Activated naive CD8-positive, alpha-beta T cell treated with anti-CD3 and anti-CD28 coated beads for 36 hours (primary cell): ENCODE data around the gene SOX4. TPM values are rescaled to one million over a fixed set of nuclear protein-coding genes. Genes with fewer than 3 reads are reported as not detected.

Experiments used
- DNase-seq: peaks from one replicate; pipeline ENCODE4 v3.0.0; 2021
- H3K27ac Mint-ChIP-seq: one replicate; pipeline ENCODE4 v1.8.0; 2022; ENCODE audit warnings: mild to moderate bottlenecking, moderate library complexity, mixed read lengths
- H3K27me3 Mint-ChIP-seq: one replicate; pipeline ENCODE4 v1.8.0; 2022; ENCODE audit warnings: mild to moderate bottlenecking, mixed read lengths
- H3K36me3 Mint-ChIP-seq: one replicate; pipeline ENCODE4 v1.8.0; 2021; ENCODE audit warnings: mild to moderate bottlenecking, mixed read lengths
- H3K4me1 Mint-ChIP-seq: one replicate; pipeline ENCODE4 v1.8.0; 2021; ENCODE audit warnings: mixed read lengths
- H3K4me3 Mint-ChIP-seq: one replicate; pipeline ENCODE4 v1.8.0; 2022; ENCODE audit warnings: mild to moderate bottlenecking, moderate library complexity, mixed read lengths
- H3K9me3 Mint-ChIP-seq: one replicate; pipeline ENCODE4 v1.8.0; 2022; ENCODE audit warnings: mixed read lengths
- total RNA-seq, 2 experiments: library from RNA; stranded (reverse); gene quantifications; one replicate each; pipeline ENCODE4 v1.2.3, GENCODE V29; 2021

The SOX4 gene
- total RNA-seq, 2 experiments from 2014 or later = 0.54 to 0.70 TPM

DNA sequence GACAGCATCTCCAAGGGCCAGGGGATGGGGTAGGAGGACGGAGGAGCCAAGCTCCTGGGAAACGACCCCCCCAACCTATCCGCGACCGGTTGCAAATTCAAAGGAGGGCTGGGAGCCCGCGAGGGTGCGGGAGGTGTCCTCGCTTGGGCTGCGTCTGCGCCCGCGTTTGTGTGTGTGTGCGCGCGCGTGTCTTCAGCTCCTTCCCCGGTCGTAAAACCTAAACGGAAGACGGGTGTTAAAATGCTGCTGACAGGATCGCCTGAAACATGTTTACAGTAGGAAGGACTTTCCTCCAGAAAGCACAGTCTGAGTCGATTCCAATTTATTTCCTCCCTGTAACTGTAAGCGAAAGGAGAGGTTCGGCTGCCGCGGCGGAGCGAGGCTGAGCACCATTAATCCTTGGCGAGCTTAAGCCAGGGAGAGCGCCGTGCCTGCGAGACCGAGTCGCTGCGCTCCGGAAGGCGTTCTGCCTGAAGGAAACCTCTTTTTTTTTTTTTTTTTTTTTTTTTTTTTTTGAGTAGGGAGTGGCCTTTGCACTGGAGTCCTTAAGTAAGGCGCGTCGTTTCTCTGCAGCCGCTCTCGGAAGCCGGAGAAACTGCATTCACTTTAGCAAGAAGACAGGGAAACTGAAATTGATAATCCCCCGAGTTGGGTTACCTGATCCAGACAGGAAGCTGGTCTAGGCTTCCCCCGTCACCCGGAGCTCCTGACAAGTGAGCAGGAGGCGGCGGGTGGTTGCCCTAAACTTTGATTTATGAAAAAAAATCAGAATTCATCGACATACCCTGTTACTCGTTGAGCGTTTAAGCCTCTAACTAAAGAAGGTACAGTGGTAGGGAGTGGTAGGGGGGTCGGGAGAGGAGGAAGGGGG, 4.8 kb upstream of the SOX4 start:
- Mint-ChIP-seq H3K4me3 (peak overlapping the region; percentile 83), H3K9me3 (no peaks in the 10 kb centered on the region), H3K4me1 (peaks cover 7% of the 10 kb centered on the region), H3K27me3 (peaks cover 42% of the 10 kb centered on the region), H3K27ac (peak overlapping the region; percentile 25), H3K36me3 (no peaks in the 10 kb centered on the region)
- DNase-seq = peak; percentile 41

DNA sequence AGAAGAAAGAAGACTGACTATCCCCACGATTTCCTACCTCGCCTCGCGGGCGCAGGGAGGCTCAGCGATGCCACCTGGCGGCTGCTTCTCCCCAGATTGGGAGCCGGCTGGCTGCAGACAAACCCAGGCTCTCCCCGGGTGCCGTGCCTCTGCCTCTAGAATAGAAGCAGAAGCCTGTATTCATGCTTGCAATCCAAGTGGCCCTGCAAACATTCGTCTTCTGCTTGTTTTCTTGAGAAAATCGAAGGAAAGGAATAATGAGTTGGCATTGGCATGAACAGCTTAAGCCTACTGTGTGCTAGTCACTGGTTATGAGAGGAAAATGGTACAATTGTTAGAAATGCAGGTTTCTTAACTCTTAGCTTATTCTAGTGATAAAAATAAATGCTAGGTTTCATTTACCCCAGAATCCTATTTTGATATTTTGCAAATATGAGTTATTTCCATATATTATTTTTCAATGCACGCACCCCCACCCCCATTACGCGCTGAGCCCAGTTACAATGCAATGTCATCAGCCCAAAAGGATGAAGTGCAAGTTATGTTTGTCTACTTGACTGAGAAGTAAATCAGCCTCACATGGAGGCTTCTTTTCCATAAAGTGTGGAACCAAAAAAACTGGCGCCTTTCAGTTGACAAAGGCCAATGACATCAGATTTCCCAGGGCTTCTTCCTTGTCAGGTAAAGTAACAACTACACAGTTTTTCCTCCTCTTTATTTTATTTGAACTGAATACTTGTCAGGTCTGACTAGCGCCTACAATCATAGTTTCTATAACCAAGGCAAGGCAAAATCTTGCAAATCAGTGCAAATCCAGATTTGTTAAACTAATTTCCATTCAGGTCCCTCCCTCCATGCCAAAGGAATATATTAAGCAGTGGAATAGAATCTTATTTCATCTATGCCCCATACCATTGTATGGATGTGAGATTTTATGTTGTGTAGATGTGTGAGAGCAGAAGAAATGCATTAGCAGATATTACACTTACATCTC, 3.9 kb upstream of the SOX4 start:
- peaks cover 44% of the 10 kb centered on the region for H3K27me3 Mint-ChIP-seq
- peak overlapping the region; percentile 83 for H3K4me3 Mint-ChIP-seq
- peak; percentile 81 for DNase-seq
- H3K9me3 Mint-ChIP-seq = no peaks in the 10 kb centered on the region
- H3K36me3 Mint-ChIP-seq = no peaks in the 10 kb centered on the region
- peaks cover 9% of the 10 kb centered on the region for H3K4me1 Mint-ChIP-seq
- no peak overlapping the region for H3K27ac Mint-ChIP-seq

DNA sequence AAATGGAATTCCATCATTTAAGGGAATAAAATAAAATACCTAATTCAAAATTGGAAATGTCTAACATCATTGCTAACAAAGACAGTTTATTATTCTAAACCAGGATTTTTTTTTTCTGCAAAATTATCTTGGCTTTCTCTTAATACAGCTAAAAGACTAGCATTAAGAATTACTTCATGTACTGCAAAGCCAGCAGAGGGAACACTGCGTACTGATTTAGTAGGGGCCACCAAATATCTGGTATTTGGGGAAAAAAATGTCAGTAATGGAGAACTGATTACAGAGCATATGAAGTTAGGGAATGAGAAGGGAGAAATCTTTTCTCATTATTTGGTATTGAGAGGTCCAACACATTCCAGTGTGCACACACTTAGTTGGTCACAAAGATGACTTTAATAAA, 3.2 kb upstream of the SOX4 start:
- Mint-ChIP-seq H3K4me1 (peaks cover 10% of the 10 kb centered on the region), H3K36me3 (no peaks in the 10 kb centered on the region), H3K27ac (no peak overlapping the region), H3K4me3 (no peak overlapping the region), H3K27me3 (peaks cover 46% of the 10 kb centered on the region), H3K9me3 (no peaks in the 10 kb centered on the region)
- no peak for DNase-seq

DNA sequence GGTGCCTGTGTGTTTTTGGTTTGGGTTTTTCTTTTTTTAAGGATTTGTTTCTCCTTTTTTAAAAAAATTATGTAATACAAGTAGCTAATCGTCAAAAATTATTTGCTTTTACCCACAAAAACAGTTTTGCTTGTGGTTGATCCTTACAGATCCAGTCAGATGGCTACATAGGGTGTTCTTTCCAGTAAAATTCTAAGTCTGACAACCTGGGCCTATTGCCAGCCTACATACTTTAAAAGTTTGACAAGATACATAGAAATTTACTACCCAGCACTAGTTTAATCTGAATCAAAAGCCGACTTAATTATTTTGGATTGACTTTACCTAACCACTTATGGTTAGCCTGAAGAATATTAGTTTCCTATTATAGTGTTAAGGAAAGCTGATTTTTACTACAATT, 2.1 kb upstream of the SOX4 start:
- H3K27me3 Mint-ChIP-seq = peaks cover 46% of the 10 kb centered on the region
- no peaks in the 10 kb centered on the region for H3K9me3 Mint-ChIP-seq
- peaks cover 18% of the 10 kb centered on the region for H3K4me1 Mint-ChIP-seq
- no peak overlapping the region for H3K4me3 Mint-ChIP-seq
- no peak overlapping the region for H3K27ac Mint-ChIP-seq
- DNase-seq = no peak
- no peaks in the 10 kb centered on the region for H3K36me3 Mint-ChIP-seq

DNA sequence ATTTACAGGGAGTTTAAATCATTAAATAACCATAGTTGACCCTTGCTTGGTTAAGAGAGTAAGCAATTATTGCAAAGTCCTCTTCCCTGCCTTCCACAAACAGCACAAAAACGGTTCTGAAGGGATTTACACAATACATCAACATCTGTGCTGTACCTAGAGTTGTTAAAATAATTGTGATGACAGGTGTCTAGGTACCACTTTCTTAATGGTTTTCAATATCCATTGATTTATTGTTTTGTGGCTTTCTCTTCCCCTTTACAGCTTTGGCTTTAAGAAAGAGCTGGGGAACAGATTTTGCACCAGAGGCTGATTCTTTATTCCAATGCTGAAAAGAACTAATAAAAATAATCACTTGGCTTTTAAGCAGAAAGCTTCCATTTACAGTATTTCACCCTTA, 598 bp upstream of the SOX4 start:
- Mint-ChIP-seq H3K27ac (no peak overlapping the region), H3K27me3 (peaks cover 45% of the 10 kb centered on the region), H3K4me3 (no peak overlapping the region), H3K9me3 (no peaks in the 10 kb centered on the region), H3K36me3 (no peaks in the 10 kb centered on the region), H3K4me1 (peaks cover 22% of the 10 kb centered on the region)
- no peak for DNase-seq

DNA sequence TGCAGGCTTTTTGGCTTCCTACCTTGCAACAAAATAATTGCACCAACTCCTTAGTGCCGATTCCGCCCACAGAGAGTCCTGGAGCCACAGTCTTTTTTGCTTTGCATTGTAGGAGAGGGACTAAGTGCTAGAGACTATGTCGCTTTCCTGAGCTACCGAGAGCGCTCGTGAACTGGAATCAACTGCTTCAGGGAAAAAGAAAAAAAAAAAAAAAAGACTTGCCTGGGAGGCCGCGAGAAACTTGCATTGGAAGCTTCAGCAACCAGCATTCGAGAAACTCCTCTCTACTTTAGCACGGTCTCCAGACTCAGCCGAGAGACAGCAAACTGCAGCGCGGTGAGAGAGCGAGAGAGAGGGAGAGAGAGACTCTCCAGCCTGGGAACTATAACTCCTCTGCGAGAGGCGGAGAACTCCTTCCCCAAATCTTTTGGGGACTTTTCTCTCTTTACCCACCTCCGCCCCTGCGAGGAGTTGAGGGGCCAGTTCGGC, 420 bp downstream of the SOX4 start:
- Mint-ChIP-seq H3K27me3 (peaks cover 52% of the 10 kb centered on the region), H3K4me1 (peaks cover 25% of the 10 kb centered on the region), H3K4me3 (no peak overlapping the region), H3K36me3 (no peaks in the 10 kb centered on the region), H3K27ac (no peak overlapping the region), H3K9me3 (no peaks in the 10 kb centered on the region)
- peak; percentile 4 for DNase-seq

DNA sequence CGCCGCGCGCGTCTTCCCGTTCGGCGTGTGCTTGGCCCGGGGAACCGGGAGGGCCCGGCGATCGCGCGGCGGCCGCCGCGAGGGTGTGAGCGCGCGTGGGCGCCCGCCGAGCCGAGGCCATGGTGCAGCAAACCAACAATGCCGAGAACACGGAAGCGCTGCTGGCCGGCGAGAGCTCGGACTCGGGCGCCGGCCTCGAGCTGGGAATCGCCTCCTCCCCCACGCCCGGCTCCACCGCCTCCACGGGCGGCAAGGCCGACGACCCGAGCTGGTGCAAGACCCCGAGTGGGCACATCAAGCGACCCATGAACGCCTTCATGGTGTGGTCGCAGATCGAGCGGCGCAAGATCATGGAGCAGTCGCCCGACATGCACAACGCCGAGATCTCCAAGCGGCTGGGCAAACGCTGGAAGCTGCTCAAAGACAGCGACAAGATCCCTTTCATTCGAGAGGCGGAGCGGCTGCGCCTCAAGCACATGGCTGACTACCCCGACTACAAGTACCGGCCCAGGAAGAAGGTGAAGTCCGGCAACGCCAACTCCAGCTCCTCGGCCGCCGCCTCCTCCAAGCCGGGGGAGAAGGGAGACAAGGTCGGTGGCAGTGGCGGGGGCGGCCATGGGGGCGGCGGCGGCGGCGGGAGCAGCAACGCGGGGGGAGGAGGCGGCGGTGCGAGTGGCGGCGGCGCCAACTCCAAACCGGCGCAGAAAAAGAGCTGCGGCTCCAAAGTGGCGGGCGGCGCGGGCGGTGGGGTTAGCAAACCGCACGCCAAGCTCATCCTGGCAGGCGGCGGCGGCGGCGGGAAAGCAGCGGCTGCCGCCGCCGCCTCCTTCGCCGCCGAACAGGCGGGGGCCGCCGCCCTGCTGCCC, 1.1 kb downstream of the SOX4 start:
- Mint-ChIP-seq H3K4me1 (peaks cover 24% of the 10 kb centered on the region), H3K36me3 (no peaks in the 10 kb centered on the region), H3K27ac (peak overlapping the region; percentile 69), H3K27me3 (peaks cover 55% of the 10 kb centered on the region), H3K4me3 (peak overlapping the region; percentile 80), H3K9me3 (no peaks in the 10 kb centered on the region)
- peak; percentile 37 for DNase-seq

DNA sequence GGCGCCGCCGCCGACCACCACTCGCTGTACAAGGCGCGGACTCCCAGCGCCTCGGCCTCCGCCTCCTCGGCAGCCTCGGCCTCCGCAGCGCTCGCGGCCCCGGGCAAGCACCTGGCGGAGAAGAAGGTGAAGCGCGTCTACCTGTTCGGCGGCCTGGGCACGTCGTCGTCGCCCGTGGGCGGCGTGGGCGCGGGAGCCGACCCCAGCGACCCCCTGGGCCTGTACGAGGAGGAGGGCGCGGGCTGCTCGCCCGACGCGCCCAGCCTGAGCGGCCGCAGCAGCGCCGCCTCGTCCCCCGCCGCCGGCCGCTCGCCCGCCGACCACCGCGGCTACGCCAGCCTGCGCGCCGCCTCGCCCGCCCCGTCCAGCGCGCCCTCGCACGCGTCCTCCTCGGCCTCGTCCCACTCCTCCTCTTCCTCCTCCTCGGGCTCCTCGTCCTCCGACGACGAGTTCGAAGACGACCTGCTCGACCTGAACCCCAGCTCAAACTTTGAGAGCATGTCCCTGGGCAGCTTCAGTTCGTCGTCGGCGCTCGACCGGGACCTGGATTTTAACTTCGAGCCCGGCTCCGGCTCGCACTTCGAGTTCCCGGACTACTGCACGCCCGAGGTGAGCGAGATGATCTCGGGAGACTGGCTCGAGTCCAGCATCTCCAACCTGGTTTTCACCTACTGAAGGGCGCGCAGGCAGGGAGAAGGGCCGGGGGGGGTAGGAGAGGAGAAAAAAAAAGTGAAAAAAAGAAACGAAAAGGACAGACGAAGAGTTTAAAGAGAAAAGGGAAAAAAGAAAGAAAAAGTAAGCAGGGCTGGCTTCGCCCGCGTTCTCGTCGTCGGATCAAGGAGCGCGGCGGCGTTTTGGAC, 2.0 kb downstream of the SOX4 start:
- peaks cover 55% of the 10 kb centered on the region for H3K27me3 Mint-ChIP-seq
- peak overlapping the region; percentile 73 for H3K27ac Mint-ChIP-seq

DNA sequence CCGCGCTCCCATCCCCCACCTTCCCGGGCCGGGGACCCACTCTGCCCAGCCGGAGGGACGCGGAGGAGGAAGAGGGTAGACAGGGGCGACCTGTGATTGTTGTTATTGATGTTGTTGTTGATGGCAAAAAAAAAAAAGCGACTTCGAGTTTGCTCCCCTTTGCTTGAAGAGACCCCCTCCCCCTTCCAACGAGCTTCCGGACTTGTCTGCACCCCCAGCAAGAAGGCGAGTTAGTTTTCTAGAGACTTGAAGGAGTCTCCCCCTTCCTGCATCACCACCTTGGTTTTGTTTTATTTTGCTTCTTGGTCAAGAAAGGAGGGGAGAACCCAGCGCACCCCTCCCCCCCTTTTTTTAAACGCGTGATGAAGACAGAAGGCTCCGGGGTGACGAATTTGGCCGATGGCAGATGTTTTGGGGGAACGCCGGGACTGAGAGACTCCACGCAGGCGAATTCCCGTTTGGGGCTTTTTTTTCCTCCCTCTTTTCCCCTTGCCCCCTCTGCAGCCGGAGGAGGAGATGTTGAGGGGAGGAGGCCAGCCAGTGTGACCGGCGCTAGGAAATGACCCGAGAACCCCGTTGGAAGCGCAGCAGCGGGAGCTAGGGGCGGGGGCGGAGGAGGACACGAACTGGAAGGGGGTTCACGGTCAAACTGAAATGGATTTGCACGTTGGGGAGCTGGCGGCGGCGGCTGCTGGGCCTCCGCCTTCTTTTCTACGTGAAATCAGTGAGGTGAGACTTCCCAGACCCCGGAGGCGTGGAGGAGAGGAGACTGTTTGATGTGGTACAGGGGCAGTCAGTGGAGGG, 2.8 kb downstream of the SOX4 start:
- peak; percentile 57 for DNase-seq
- Mint-ChIP-seq H3K4me1 (peaks cover 24% of the 10 kb centered on the region), H3K27ac (peak overlapping the region; percentile 54), H3K9me3 (no peaks in the 10 kb centered on the region), H3K36me3 (no peaks in the 10 kb centered on the region), H3K27me3 (peaks cover 59% of the 10 kb centered on the region), H3K4me3 (peak overlapping the region; percentile 80)

More for the DNA sequence above, 2.0 kb downstream of the SOX4 start:
- Mint-ChIP-seq H3K36me3 (no peaks in the 10 kb centered on the region), H3K4me3 (peak overlapping the region; percentile 80), H3K9me3 (no peaks in the 10 kb centered on the region), H3K4me1 (peaks cover 24% of the 10 kb centered on the region)
- DNase-seq = peak; percentile 29

DNA sequence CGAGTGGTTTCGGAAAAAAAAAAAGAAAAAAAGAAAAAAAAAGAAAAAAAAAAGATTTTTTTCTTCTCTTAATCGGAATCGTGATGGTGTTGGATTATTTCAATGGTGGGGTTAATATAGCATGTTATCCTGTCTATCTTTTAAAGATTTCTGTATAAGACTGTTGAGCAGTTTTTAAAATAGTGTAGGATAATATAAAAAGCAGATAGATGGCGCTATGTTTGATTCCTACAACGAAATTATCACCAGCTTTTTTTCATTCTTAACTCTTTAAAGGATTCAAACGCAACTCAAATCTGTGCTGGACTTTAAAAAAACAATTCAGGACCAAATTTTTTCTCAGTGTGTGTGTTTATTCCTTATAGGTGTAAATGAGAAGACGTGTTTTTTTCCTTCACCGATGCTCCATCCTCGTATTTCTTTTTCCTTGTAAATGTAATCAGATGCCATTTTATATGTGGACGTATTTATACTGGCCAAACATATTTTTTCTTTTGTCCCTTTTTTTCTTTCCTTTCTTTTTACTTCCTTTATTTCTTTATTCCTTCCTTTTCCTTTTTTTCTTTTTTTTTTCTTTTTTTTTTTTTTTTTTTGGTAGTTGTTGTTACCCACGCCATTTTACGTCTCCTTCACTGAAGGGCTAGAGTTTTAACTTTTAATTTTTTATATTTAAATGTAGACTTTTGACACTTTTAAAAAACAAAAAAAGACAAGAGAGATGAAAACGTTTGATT, 3.6 kb downstream of the SOX4 start:
- DNase-seq = no peak
- H3K9me3 Mint-ChIP-seq = no peaks in the 10 kb centered on the region
- H3K27ac Mint-ChIP-seq = no peak overlapping the region
- peak overlapping the region; percentile 80 for H3K4me3 Mint-ChIP-seq
- peaks cover 64% of the 10 kb centered on the region for H3K27me3 Mint-ChIP-seq
- H3K4me1 Mint-ChIP-seq = peaks cover 24% of the 10 kb centered on the region
- no peaks in the 10 kb centered on the region for H3K36me3 Mint-ChIP-seq

DNA sequence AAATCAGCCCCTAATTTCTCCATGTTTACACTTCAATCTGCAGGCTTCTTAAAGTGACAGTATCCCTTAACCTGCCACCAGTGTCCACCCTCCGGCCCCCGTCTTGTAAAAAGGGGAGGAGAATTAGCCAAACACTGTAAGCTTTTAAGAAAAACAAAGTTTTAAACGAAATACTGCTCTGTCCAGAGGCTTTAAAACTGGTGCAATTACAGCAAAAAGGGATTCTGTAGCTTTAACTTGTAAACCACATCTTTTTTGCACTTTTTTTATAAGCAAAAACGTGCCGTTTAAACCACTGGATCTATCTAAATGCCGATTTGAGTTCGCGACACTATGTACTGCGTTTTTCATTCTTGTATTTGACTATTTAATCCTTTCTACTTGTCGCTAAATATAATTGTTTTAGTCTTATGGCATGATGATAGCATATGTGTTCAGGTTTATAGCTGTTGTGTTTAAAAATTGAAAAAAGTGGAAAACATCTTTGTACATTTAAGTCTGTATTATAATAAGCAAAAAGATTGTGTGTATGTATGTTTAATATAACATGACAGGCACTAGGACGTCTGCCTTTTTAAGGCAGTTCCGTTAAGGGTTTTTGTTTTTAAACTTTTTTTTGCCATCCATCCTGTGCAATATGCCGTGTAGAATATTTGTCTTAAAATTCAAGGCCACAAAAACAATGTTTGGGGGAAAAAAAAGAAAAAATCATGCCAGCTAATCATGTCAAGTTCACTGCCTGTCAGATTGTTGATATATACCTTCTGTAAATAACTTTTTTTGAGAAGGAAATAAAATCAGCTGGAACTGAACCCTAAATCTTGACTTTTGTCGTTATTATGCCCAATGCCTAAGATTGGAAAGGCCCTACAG, 4.5 kb downstream of the SOX4 start:
- H3K4me3 Mint-ChIP-seq = peak overlapping the region; percentile 59
- H3K36me3 Mint-ChIP-seq = no peaks in the 10 kb centered on the region
- DNase-seq = no peak
- H3K27ac Mint-ChIP-seq = no peak overlapping the region
- peaks cover 24% of the 10 kb centered on the region for H3K4me1 Mint-ChIP-seq
- peaks cover 65% of the 10 kb centered on the region for H3K27me3 Mint-ChIP-seq
- no peaks in the 10 kb centered on the region for H3K9me3 Mint-ChIP-seq

DNA sequence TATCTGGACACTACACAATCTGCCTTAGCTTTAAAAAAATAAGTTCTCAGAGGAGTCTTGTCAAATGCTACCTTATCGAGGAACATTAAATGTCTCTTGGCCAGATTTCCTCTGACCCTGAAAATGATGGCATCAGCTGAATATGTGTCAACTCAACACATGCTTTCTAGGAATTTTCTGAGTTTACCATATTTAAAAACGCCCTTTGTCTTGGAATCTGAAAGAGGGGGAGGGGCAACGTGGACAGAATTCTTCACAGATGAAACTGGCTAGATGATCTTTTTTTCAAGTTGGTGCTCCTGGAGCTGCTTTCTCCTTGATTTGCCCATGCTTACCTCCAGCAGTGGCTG, 5.1 kb downstream of the SOX4 start:
- H3K4me1 Mint-ChIP-seq = peaks cover 24% of the 10 kb centered on the region
- H3K4me3 Mint-ChIP-seq = no peak overlapping the region
- H3K27me3 Mint-ChIP-seq = peaks cover 65% of the 10 kb centered on the region
- no peaks in the 10 kb centered on the region for H3K9me3 Mint-ChIP-seq
- no peak overlapping the region for H3K27ac Mint-ChIP-seq
- DNase-seq = no peak
- no peaks in the 10 kb centered on the region for H3K36me3 Mint-ChIP-seq
